A549 treated with CpdA at 1 μM for 4 hours (cell line): ENCODE measurements around the gene FYB2. TPM values are rescaled to one million over a fixed set of nuclear protein-coding genes. Genes with fewer than 3 reads are reported as not detected.

Experiments used
- total RNA-seq: library from RNA; stranded (reverse); fragments of 200-300 nt; extraction: Qiagen RNA extraction; gene quantifications from 5 replicates; pipeline ENCODE4 v1.2.3, GENCODE V29; 2022; ENCODE audit warnings: low read depth

FYB2 gene
- not detected in 5 replicates for total RNA-seq

GRCh38 chr1:56819387-56819899 is at the start of gene FYB2:
TSS of gene FYB2 (minus strand) at chr1:56819404. CDS start at chr1:56819290, 114 bp downstream.

GRCh38 chr1:56854521-56855099 is 35.4 kb upstream of the FYB2 start, which contains the start of gene C8A:
TSS of gene C8A (plus strand) at chr1:56854797. CDS start at chr1:56854902, 105 bp downstream.

Other genes with a start within 250 kb of the FYB2 start
- 26.6 to 34.8 TPM (median 30.1 TPM) in 5 replicates for gene PLPP3, start 239.8 kb downstream of the FYB2 start, total RNA-seq
- 2.3 to 2.9 TPM (median 2.6 TPM) in 5 replicates for gene PRKAA2, start 174.1 kb downstream of the FYB2 start, total RNA-seq
- not detected in 5 replicates for gene C8A, start 35.4 kb upstream of the FYB2 start, total RNA-seq
- gene C8B, start 146.6 kb upstream of the FYB2 start, total RNA-seq: not detected in 5 replicates